GM21515 (cell line): ENCODE data around the gene TCP11X2.
"Not testable (repeated sequence)": the region's sequence is repeated elsewhere in the genome, so short reads cannot be mapped to it uniquely, and the experiment has no call there.

ENCODE experiments used
- ATAC-seq: cut with Tn5 transposase; IDR thresholded peaks from one replicate; pipeline ENCODE4 v1.9.1; 2021; ENCODE audit not compliant: unreplicated experiment

Gene TCP11X2

DNA sequence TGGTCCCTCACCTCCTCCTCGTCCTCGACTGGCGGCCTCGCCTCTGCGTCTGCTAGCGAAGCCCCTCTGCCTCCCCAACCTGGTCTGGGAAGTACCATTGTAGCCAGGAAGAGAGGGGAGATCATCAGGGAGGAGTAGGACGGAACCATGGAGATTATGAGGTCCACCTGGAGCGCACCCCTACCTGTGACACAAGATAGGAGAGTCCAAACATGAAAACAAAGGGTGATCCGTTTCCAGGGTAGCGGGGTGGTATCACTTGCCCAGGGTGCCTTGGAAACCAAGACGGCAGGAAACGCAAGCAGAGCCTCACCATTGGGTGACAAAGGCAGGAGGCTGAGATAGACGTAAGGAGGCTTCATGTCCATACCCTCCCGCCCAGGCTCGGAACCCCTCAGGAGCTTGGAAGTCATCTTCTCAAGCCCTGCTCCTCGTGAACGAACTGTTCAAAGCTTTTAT lies at the start of gene TCP11X2:
TCP11X2 (minus strand) TSS at position 51 of the 459 bp plus-strand sequence.
- not testable (repeated sequence) for ATAC-seq

DNA sequence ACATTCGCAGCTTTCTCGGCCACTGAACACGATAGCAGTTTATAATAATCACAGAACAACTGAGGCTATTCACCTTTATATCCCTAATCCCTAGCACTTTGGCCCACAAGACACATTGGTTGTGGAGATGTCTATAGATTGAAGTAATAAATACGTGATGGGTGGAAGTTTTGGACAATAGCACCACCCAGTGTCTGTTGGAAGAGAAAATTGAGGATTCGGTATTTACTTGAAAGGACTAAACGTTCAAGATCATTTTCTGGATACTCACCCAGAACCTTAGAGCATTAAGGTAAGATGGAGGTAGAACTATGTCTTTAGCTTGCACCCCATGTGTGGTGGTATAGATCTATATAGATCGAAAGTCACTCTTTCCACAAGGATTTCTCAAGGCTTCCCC lies 45.7 kb upstream of the TCP11X2 start:
- no peak for ATAC-seq

DNA sequence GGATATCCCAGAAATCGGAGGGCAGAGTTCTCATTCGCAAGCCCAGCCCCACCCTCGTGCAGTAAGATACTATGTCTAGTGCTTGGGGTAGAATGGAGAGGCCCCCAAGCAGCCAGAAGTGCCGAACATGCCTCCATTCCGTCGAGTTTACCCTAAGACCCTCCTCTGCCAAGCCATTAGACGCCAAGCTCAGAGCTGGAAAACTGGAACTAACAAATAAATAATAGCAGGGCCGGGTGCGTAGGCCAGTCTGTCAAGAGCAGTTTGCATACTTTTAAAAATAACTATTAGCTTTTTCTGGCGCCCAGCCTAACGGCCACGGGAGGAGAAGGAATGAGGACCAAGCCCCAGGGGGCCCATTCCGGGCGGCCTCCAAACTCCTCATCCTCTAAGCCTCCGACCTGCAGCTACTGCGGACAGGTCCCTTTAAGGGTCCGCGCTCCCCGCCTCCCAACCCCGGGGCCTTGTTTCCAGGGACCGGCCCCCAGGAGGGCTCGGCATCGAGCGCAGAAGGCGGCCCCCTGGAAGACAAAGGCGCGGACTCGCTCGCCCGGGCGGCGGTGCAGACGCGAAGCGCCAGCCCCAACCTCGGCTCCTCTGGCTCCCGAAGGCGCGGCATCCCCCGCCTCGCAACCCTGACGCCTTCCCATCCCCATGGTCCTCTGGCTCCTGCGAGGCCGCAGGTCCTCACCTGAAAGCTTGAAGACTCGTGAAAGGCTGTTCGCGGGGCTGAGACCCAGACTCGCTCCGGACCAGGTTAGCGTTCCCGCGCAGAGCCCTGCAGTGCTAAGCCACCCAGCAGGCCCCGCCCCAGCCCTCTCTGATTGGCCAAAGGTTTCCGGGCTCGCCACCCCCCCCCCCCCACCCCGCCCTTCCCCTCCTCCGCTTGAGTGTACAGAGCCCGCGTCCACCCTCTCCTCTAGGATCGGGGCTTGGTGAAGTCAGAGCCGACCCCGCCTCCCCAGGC lies 44.6 kb upstream of the TCP11X2 start, which contains the start of gene TMSB15A:
TMSB15A (minus strand) TSS at position 765 of the 967 bp plus-strand sequence.
- ATAC-seq = no peak

DNA sequence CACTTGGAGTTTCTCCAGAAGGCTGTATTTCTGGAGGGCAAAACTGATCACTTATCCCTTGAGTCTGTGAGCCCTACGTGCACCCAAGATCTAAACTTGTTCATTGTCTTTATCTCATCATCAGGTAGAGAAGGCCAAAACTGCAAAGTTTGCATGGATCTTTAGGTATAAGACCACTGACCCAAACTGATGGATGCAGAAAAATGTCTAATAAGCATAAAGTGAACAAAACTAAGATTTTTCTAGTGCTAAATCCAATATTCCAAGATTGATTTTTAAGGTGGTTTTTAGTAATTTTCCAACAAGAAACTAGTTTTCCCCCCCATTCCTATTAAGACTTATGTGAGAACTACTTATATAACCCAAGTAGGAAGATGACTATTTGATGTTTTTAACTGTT lies 42.9 kb upstream of the TCP11X2 start:
- ATAC-seq = no peak

DNA sequence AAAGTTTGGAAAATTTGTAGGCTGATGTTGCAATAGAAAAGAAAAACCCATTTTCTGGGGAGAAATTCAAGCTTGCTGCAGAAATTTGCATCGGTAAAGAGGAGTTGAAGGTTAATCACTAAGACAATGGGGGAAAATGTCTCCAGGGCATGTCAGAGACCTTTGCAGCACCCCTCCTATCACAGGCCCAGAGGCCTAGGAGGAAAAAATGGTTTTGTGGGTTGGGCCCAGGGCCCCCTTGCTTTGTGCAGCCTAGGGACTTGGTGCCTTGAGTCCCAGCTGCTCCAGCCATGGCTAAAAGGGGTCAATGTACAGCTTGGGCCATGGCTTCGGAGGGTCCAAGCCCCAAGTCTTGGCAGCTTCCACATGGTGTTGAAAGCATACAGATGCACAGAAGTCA lies 27.1 kb upstream of the TCP11X2 start:
- ATAC-seq = no peak

DNA sequence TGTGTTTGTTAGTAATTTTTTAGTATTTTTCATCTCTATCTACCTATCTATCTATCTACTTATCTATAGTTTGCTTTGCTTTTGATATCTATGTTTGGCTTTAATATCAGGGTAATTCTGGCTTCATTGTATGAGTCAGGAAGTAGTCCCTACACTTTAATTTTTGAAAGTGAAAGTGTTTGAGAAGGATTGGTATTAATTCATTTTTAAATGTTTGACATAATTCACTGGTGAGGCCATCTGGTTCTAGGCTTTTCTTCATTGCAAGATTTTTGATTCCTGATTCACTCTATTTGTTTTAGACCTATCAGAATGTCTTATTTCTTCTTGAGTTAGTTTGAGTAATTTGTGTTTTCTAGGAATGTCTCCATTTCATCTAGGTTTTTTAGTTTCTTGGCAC lies 20.2 kb upstream of the TCP11X2 start:
- no peak for ATAC-seq

DNA sequence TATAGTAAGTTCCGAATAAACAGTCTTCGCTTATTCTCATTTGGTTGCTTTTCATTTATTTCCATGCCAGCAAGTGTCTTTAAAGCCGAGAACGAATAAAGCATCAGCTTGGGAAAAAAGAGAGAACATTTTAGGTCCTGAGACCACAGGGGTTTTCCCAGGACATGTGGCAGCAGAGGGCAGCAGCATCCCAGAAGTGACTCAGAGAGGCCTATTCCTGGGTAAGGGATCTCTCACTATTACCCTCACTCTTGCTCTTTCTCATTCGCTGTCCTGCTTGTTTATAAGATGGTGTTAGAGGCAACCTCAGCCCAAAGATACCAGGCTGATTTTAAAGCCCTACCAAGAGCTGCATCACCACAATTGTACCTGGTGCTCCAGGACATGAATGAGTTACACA lies 7.2 kb upstream of the TCP11X2 start:
- ATAC-seq = not testable (repeated sequence)

DNA sequence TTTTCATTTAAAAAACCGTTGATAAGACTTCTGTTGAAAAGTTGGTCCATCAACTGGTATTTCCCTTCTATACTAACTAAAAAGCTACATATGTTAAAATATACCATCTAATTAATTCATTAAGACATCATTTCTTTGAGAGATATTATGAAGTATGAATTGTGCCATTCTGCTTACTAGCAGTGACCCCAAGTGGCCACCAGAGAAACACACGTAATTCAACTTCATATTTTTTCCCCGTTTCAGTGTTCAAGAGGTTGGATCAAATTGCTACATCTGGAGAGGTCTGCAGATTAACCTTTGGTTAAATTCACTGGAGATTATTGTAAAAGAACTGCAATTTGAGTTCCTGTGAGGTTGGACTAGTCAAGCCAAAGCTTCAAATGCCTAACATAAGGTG lies 1.4 kb downstream of the TCP11X2 start:
- ATAC-seq = not testable (repeated sequence)

DNA sequence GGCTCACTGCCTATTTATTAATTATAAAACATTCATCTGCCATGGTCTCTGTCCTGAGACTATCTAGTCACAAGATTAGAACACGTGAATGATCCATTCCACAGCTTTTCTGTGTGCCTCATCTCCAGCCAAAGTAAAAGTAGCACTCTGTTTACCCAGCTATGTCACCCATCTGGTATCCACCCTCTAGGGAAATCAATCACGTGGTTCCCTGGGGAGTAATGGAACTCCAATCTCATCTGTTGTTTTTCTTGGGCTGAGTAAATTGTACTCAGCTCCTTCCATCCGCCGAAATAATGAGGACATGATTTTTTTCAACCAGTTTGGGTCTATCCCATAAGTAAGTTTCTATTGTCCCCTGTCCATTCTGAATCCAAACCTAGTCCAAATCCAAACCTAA lies 13.0 kb downstream of the TCP11X2 start:
- not testable (repeated sequence) for ATAC-seq

DNA sequence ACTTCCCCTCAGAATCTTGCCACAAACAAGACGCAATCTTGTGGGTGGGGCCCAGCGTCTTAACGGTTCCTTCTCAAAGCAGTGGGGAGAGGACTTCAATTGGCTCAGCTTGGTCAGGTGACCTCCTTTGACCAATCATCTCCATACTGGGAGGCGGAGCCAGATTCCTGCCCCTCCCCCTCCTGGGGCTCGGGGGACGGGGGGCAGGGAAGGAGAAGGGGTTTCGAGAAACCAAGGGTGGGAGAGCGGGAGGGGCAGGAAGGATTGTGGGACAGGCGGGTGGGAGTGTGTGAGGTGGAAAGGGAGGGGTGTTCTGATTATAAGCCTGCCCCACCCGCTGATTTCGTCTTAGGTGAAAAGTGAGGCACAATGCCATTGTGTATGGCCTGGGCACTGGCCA lies 31.7 kb downstream of the TCP11X2 start, which contains the start of gene NXF2B:
NXF2B (minus strand) TSS at position 101 of the 400 bp plus-strand sequence. CDS start 59,972 bp downstream, outside the sequence.
- ATAC-seq = not testable (repeated sequence)

DNA sequence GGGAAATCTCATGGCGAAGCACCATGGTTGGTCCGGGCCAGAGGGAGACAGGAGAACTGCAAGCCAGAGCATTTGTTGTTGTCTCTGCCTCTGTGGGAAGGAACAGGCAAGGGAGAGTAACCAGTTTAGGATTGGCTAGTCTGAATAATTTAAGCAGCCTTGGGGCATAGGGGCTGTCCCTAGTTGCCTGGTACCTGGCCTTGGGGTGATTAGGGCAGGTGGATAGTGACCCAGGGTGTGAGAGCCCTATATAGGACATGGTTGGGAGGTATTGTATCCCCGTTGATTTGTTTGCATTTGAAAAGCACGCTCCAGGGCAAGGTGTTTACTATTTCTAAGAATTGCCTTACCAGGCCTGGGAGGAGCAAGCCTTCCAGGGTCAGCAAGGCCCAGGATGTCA lies 57.1 kb downstream of the TCP11X2 start:
- not testable (repeated sequence) for ATAC-seq
